Stomach (tissue), 9 donors: ENCODE data around the gene ZNF580. TPM values are rescaled to one million over a fixed set of nuclear protein-coding genes. Genes with fewer than 3 reads are reported as not detected.

Experiments used
- DNase-seq, 2 donors: peaks; one replicate each; pipeline versions ENCODE4 v3.0.0 to v3.0.0-alpha.2; 2013 to 2019
- H3K27ac ChIP-seq, 5 donors: fragments of 200-600 bp in 4 of 5; sonication (generic) in 4 of 5; one replicate each; pipeline ENCODE4 v1.5.1; 2013 to 2019; ENCODE audit warnings: mild to moderate bottlenecking in 1 of 5, moderate library complexity in 1 of 5
- H3K27me3 ChIP-seq, 3 donors: fragments of 200-600 bp; sonication (generic); one replicate each; pipeline ENCODE4 v1.5.1; 2017 to 2019; ENCODE audit warnings: mixed run types in 1 of 3
- H3K36me3 ChIP-seq, 4 donors: fragments of 200-600 bp; sonication (generic); 1 replicate in 3 of 4; 2 replicates in 1 of 4; pipeline ENCODE4 v1.5.1; 2016 to 2019
- H3K4me1 ChIP-seq, 4 donors: fragments of 200-600 bp; sonication (generic); one replicate each; pipeline ENCODE4 v1.5.1; 2016 to 2019
- H3K4me3 ChIP-seq, 4 donors: fragments of 200-600 bp; sonication (generic) in 3 of 4; one replicate each; pipeline ENCODE4 v1.5.1; 2016 to 2019; ENCODE audit warnings: mild to moderate bottlenecking in 1 of 4
- H3K9me3 ChIP-seq, 4 donors: fragments of 200-600 bp; sonication (generic); one replicate each; pipeline ENCODE4 v1.5.1; 2016 to 2019
- EP300 ChIP-seq: sonication (generic); formaldehyde crosslinking; IDR thresholded peaks from one replicate; pipeline ENCODE4 v1.6.1; 2017; ENCODE audit warnings: antibody characterized with exemption
- POLR2A ChIP-seq, 4 donors: fragments of 450-650 bp; IDR thresholded peaks; one replicate each; pipeline ENCODE4 v1.6.1; 2016; ENCODE audit warnings: antibody characterized with exemption in 4 of 4, control low read depth in 2 of 4, mild to moderate bottlenecking in 1 of 4, moderate library complexity in 1 of 4
- POLR2AphosphoS5 ChIP-seq, 3 donors: sonication (generic); formaldehyde crosslinking; IDR thresholded peaks; one replicate each; pipeline ENCODE4 v1.6.1; 2016; ENCODE audit warnings: antibody characterized with exemption in 3 of 3
- WGBS, 5 donors: extraction: QIAGEN DNeasy Blood & Tissue Kit in 3 of 5; methylation state at CpG; one replicate each; pipeline versions ENCODE4 v1.1.5 to v1.1.7; 2013 to 2018; 5-methylcytosine and 5-hydroxymethylcytosine counted together
- intact Hi-C: fragments of 100-400 bp; cut with DNase I; formaldehyde crosslinking; loops from one replicate; pipeline ENCODE4 v1.15.1; 2023; ENCODE audit warnings: low total_unique reads
- polyA plus RNA-seq, 3 donors: library from polyadenylated mRNA; stranded (reverse); fragments of 200-250 nt; gene quantifications; one replicate each; pipeline ENCODE4 v1.2.3, GENCODE V29; 2013
- total RNA-seq, 5 donors: library from RNA; depleted of rRNA; stranded (reverse); fragments of >200 nt; gene quantifications; one replicate each; pipeline versions ENCODE4 v1.1.0 to v1.2.3, GENCODE V29; 2014 to 2016
- TF ChIP-seq, protein P1 (sequence below), 7 experiments: fragments of 450-650 bp in 4 of 7; fragments of 200-600 bp in 3 of 7; sonication (generic) in 3 of 7; IDR thresholded peaks; one replicate each; pipeline ENCODE4 v1.5.1; 2016 to 2019; ENCODE audit warnings: antibody characterized with exemption in 7 of 7, control low read depth in 2 of 7, mild to moderate bottlenecking in 1 of 7
- donor health status: healthy with polysubstance abuse.
- donor health status: Bipolar disorder and iron deficiency.
- donor health status: healthy.

The ZNF580 gene
- total and polyA plus RNA-seq, 8 donors: 10.6 to 55.0 (median 19.0) TPM; not detected in 1

DNA sequence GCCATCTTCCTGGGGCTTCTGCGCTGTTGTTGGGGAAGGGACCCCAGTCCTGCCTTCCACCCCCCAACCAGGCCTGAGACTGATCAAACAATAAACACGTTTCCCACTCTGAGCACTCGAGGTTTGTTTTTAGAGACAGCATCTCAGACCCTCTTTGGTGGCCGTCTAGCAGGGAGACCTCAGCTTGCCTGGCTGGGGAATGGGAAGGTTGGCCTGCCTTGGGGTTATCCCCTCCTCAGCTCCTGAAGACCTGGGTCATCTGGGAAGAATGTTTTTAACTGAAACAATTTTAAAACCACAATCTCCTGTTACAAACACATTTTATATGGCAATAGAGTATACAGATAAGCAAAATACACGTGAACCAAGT is 4.7 kb downstream of the ZNF580 start:
- no peaks in the 10 kb centered on the region for H3K9me3 ChIP-seq
- no peak for TF ChIP-seq POLR2AphosphoS5 (IDR thresholded peaks at IDR 0.05)
- TF ChIP-seq, protein P1, sequence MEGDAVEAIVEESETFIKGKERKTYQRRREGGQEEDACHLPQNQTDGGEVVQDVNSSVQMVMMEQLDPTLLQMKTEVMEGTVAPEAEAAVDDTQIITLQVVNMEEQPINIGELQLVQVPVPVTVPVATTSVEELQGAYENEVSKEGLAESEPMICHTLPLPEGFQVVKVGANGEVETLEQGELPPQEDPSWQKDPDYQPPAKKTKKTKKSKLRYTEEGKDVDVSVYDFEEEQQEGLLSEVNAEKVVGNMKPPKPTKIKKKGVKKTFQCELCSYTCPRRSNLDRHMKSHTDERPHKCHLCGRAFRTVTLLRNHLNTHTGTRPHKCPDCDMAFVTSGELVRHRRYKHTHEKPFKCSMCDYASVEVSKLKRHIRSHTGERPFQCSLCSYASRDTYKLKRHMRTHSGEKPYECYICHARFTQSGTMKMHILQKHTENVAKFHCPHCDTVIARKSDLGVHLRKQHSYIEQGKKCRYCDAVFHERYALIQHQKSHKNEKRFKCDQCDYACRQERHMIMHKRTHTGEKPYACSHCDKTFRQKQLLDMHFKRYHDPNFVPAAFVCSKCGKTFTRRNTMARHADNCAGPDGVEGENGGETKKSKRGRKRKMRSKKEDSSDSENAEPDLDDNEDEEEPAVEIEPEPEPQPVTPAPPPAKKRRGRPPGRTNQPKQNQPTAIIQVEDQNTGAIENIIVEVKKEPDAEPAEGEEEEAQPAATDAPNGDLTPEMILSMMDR (IDR thresholded peaks at IDR 0.05): no peak
- no peak for TF ChIP-seq EP300
- TF ChIP-seq POLR2A (IDR thresholded peaks at IDR 0.05): no peak
- H3K36me3 ChIP-seq: peaks cover 11 to 20% (median 17%) of the 10 kb centered on the region in 4 donors
- no peak overlapping the region for H3K4me3 ChIP-seq
- peaks cover 0 to 6% (median 0%) of the 10 kb centered on the region in 3 donors for H3K27me3 ChIP-seq
- no peak for DNase-seq
- intact Hi-C loops: no loop called here
- WGBS, 5 donors: 54 to 71% (median 59%) methylated on average over 5 of the region's 5 CpGs
- peaks cover 45 to 79% (median 76%) of the 10 kb centered on the region in 4 donors for H3K4me1 ChIP-seq
- H3K27ac ChIP-seq: no peak overlapping the region

DNA sequence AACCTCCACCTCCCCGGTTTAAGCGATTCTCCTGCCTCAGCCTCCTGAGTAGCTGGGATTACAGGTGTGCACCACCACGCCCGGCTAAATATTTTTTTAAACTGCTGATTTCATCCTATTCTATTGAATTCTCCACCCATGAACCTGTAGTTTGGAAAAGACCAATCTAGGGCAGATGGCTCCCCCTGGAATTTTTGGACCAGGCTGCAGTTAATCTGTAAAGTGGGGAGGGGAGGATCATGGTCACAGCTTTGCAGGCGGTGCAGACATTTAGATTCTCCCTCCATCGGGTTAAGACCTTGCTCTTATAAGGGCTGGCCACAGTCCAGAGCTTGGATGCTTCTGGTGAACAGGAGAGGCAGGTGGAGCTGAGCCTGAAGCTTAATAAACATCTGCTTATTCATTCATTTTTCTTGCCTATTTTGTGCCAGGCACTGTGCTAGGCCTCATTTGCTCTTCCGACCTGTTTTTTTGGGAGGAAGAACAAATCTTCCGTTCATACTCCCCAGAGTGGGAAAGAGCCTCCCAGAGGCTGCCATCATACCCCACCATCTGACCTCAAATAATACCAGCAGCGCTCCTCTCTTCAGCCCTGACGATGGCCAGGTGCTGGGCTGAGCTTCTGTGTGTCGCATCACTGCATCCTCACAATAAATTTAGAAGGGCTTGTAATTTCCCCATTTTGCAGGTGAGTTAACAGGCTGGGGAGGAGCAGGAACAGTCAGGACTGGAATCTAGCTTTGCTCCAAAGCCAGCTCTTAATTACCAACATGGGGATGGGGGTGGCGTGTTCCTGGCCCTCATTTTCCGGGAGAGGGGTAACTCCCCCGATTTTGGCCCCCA is 6.3 kb downstream of the ZNF580 start:
- no peak for TF ChIP-seq EP300
- no peak for TF ChIP-seq POLR2AphosphoS5 (IDR thresholded peaks at IDR 0.05)
- TF ChIP-seq, protein P1 (IDR thresholded peaks at IDR 0.05): no peak
- TF ChIP-seq POLR2A (IDR thresholded peaks at IDR 0.05): no peak
- intact Hi-C loops: no loop called here
- no peaks in the 10 kb centered on the region for H3K9me3 ChIP-seq
- no peak for DNase-seq
- WGBS, 5 donors: 35 to 44% (median 38%) methylated on average over 14 of the region's 14 CpGs
- peaks cover 39 to 68% (median 63%) of the 10 kb centered on the region in 4 donors for H3K4me1 ChIP-seq
- peaks cover 0 to 6% (median 0%) of the 10 kb centered on the region in 3 donors for H3K27me3 ChIP-seq
- peak overlapping the region; percentile 62 to 97 (median 86) for H3K4me3 ChIP-seq
- peaks cover 11 to 36% (median 25%) of the 10 kb centered on the region in 4 donors for H3K36me3 ChIP-seq
- H3K27ac ChIP-seq: peak overlapping the region in 4 of 5 donors; percentile 82 to 91 (median 86)

DNA sequence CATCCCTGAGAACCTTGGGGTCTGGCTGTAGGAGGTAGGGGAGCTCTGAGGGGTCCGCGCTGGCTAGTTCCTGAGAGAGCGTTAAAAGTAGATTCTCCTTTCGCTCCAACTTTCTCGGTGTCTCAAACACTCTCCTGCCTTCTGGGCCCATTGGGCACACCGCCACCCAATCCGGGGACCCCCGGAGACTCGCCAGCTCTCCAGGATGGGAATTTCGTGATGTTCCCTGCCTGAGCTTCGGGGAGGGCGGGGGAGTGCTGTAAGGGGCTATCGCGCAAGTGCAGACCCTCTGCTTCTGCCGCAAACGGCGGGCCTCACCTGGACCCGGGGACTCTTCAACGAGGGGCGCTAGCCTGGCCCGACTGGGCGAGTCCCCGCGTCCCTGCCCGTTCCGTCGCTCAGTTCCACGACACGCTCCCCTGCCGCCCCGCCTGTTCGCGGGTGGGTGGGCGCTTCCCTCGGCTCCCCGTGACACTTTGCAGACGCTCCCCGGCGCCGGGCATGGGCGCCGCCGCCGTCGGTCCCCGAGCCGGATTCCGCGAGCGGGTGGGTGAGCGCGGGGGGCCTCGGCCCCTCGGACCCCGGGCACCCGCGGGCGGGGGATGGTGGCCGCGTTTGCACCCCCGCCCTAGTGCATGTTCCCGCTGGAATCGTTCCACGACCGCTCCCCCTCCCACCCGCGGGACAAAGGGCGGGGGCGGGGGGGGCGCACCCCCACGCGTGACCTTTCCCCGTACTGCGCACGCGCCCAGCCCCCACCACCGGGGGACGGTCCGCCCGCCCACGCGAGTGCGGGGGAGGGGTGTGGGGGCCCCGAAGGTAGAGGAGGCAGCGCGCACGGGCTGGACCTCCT is 7.2 kb downstream of the ZNF580 start, which contains the start of gene CCDC106:
TSS of gene CCDC106 (plus strand) at position 481 of the 853 bp plus-strand sequence. CDS start 835 bp downstream, outside the sequence.
- peak within 1 kb of the TSS; percentile 79 to 91 (median 85) for H3K27ac ChIP-seq
- TF ChIP-seq, protein P1 (IDR thresholded peaks at IDR 0.05): no peak
- TF ChIP-seq POLR2AphosphoS5 (IDR thresholded peaks at IDR 0.05) (peak in 2 of 3 donors; percentile 21 to 23), EP300 (no peak), POLR2A (IDR thresholded peaks at IDR 0.05) (no peak)
- peaks cover 0 to under 1% (median 0%) of the 10 kb centered on the region in 3 donors for H3K27me3 ChIP-seq
- peaks cover 32 to 68% (median 59%) of the 10 kb centered on the region in 4 donors for H3K4me1 ChIP-seq
- intact Hi-C loops: no loop called here
- peaks cover 11 to 44% (median 31%) of the 10 kb centered on the region in 4 donors for H3K36me3 ChIP-seq
- peak; percentile 64 to 91 for DNase-seq
- peak within 1 kb of the TSS; percentile 62 to 97 (median 86) for H3K4me3 ChIP-seq
- WGBS, 5 donors: 2 to 4% (median 2%) methylated on average over 11 to 87 of the region's 87 CpGs
- no peaks in the 10 kb centered on the region for H3K9me3 ChIP-seq
